Activated naive CD4-positive, alpha-beta T cell treated with anti-CD3 and anti-CD28 coated beads, Interleukin-2, amount 50 U/mL, for 72 hours (primary cell): ENCODE results near the gene MTG2. TPM values are rescaled to one million over a fixed set of nuclear protein-coding genes. Genes with fewer than 3 reads are reported as not detected.

ENCODE experiments used
- ATAC-seq, 2 donors: fragments of 150-1000 bp; cut with Tn5 transposase; 2 replicates each; pipeline ENCODE4 v1.10.0; 2021; ENCODE audit warnings: mild to moderate bottlenecking in 2 of 2, moderate library complexity in 2 of 2
- DNase-seq, 2 donors: peaks; one replicate each; pipeline ENCODE4 v3.0.0; 2021 to 2022; ENCODE audit warnings: low spot score in 2 of 2
- H3K27ac Mint-ChIP-seq, 2 donors: one replicate each; pipeline ENCODE4 v1.8.0; 2022; ENCODE audit warnings: mild to moderate bottlenecking in 2 of 2, mixed read lengths in 2 of 2
- H3K36me3 Mint-ChIP-seq, 2 donors: one replicate each; pipeline ENCODE4 v1.8.0; 2022; ENCODE audit warnings: mixed read lengths in 2 of 2
- H3K9me3 Mint-ChIP-seq, 2 donors: one replicate each; pipeline ENCODE4 v1.8.0; 2022; ENCODE audit warnings: mixed read lengths in 2 of 2
- total RNA-seq, 2 donors: library from RNA; stranded (reverse); gene quantifications; one replicate each; pipeline ENCODE4 v1.2.3, GENCODE V29; 2022

The MTG2 gene
- total RNA-seq, 2 donors from 2014 or later, result 33.9 to 39.5 TPM

DNA sequence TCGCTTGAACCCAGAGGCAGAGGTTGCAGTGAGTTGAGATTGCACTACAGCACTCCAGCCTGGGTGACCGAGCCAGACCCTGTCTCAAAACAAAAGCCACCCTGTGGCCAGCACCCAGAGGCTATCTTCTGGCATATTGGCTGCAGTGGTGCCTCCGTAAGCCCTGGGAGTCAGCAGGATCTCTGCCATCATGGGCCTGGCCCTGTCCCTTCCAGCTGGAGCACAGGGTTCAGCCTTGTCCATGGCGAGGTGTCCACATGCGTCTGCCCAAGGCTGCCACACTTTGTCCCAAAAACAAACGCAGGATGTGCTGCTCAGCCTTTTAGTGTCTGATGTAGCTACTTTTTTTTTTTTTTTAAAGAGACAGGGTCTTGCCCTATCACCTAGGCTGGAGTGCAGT lies 15.4 kb upstream of the MTG2 start:
- ATAC-seq (no peak), DNase-seq (no peak)
- no peak overlapping the region for H3K27ac Mint-ChIP-seq
- H3K9me3 Mint-ChIP-seq, result no peaks in the 10 kb centered on the region
- H3K36me3 Mint-ChIP-seq, result no peaks in the 10 kb centered on the region

DNA sequence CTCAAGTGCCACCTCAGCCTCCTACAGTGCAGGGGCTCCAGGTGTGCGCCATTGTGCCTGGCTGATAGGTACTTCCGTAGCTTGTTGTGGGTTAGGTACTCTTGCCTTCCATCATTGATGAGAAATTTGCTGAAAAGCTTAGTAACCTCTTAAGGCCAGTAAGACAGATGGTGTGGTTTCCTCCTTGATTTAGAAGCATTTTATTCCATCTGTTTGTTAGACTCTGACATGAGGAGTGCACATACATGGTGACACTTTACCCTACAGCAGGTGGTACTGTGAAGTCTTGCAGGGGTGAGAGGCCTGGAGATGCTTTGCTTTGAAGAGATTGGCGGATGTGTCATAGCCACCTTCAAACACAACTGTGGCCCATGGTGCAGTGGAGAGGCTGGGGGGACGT lies 14.8 kb upstream of the MTG2 start:
- no peaks in the 10 kb centered on the region for H3K9me3 Mint-ChIP-seq
- no peak for ATAC-seq
- H3K36me3 Mint-ChIP-seq, result no peaks in the 10 kb centered on the region
- peak overlapping the region in 1 of 2 donors; percentile 6 for H3K27ac Mint-ChIP-seq
- DNase-seq, result no peak

DNA sequence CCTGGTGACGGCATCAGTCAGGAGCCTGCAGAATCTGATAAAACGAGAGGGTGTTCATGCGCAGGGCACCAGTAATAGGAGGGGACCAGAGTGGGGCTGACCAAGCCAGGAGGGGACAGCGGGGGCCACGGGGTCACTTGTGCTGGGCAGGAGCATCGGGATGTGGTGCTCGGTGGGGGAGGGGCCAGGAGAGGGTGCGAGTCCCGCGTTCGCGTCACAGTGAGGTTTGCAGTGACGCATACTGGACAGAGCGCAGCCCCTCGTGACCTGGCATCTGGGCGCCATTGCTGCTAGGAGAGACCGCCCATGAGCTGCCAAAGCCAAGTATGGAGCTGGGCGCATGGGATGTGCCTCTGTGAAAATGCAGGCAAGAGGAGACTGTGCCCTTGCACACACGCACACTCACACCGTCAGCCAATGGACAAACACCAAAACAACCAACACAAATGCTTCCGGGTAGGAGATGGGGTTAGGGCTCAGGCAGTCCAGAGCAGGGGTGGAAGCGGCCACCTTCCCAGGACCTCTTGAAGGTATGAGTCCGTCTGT lies 13.9 kb upstream of the MTG2 start:
- H3K27ac Mint-ChIP-seq, result peak overlapping the region in 1 of 2 donors; percentile 6
- H3K9me3 Mint-ChIP-seq, result no peaks in the 10 kb centered on the region
- no peak for DNase-seq
- ATAC-seq, result no peak
- no peaks in the 10 kb centered on the region for H3K36me3 Mint-ChIP-seq

DNA sequence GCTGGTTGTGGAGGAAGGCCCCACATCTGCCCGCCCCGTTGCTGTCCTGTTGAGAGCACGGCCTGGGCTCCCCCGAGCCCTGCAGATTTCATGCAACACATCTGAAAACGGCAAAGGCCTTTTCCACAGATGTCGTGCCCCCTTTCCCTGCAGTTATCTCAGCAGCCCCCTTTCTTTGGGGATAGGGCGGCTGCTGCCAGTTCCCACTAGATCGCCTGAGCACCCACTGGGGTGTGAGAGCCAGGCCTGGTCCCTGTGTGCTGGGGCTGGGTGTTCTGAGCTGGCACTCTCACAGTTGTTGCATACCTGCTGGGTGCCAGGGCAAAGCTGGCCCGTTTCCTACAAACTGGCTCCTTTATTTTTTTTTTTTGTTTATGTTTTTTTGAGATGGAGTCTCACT lies 12.3 kb upstream of the MTG2 start:
- no peak for DNase-seq
- H3K27ac Mint-ChIP-seq, result no peak overlapping the region
- H3K9me3 Mint-ChIP-seq, result no peaks in the 10 kb centered on the region
- ATAC-seq, result no peak
- H3K36me3 Mint-ChIP-seq, result no peaks in the 10 kb centered on the region

DNA sequence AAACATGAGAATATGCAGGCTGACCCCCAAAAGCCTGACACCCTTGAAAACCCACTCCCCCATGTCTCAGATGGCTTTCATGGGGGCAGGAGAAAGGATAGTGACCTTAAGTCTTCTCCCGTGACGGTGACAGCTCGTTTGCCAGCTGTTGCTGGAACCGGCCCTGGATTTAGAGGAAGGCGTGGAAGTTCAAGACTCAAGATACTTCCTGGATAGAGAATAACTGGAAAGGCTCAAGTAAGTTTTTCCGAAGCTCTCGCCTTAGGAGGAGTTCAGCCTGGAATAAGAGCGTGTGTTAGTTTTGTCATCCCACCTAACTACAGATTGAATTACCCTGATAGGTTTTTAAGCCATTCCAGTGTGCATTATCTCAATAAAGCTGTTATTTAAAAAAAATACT lies 11.6 kb upstream of the MTG2 start:
- H3K27ac Mint-ChIP-seq, result no peak overlapping the region
- DNase-seq (no peak), ATAC-seq (no peak)
- no peaks in the 10 kb centered on the region for H3K36me3 Mint-ChIP-seq
- H3K9me3 Mint-ChIP-seq, result no peaks in the 10 kb centered on the region

DNA sequence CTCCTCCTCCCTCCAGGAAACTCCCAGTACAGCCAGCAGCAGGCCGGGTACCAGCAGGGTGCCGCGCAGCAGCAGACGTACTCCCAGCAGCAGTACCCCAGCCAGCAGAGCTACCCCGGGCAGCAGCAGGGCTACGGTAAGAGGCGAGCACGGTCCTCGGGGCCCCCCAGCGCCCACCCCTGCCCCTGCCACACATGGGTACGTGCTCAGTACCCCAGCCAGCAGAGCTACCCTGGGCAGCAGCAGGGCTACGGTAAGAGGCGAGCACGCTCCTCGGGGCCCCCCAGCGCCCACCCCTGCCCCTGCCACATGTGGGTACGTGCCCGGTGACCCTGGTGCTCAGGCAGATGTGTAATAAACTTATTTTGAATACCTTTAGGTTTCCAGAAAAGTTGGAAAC lies 10.2 kb upstream of the MTG2 start:
- no peak overlapping the region for H3K27ac Mint-ChIP-seq

DNA sequence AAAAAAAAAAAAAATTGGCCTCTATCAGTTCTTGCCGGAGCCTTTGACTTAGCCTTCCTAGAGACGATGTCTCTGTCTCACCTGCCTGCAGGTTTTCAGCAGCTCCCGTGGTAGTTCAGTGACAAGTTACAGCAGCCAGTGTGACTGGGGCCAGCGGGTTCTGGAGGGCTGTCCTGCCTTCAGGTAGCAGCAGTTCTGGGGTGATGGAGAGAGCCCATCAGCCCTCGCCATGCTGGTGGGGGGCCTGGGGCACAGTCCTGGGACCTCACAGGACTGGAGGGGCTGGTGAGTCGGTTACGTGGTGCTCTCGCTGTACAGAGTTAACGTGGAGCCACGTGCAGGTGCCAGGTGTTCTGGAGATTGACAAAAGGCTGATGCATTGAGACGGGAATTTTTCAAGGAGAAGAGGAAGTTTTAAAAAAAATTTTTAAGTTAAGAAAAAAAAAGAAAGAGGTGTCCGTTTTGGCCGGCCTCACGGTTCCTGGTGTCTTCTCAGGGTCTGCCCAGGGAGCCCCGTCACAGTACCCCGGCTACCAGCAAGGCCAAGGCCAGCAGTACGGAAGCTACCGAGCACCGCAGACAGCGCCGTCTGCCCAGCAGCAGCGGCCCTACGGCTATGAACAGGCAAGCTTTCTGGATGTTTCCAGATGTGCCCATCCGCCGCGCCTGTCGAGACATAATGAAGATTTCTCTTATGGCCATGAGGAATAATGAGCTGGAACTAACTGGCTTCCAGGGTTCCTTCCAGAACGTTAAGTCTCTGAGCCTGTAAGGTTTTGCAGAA lies 8.6 kb upstream of the MTG2 start:
- H3K36me3 Mint-ChIP-seq, result no peaks in the 10 kb centered on the region
- DNase-seq (no peak), ATAC-seq (no peak)
- H3K9me3 Mint-ChIP-seq, result no peaks in the 10 kb centered on the region
- H3K27ac Mint-ChIP-seq, result no peak overlapping the region

More for the DNA sequence above, 10.2 kb upstream of the MTG2 start:
- ATAC-seq (no peak), DNase-seq (no peak)
- no peaks in the 10 kb centered on the region for H3K36me3 Mint-ChIP-seq
- H3K9me3 Mint-ChIP-seq, result no peaks in the 10 kb centered on the region

DNA sequence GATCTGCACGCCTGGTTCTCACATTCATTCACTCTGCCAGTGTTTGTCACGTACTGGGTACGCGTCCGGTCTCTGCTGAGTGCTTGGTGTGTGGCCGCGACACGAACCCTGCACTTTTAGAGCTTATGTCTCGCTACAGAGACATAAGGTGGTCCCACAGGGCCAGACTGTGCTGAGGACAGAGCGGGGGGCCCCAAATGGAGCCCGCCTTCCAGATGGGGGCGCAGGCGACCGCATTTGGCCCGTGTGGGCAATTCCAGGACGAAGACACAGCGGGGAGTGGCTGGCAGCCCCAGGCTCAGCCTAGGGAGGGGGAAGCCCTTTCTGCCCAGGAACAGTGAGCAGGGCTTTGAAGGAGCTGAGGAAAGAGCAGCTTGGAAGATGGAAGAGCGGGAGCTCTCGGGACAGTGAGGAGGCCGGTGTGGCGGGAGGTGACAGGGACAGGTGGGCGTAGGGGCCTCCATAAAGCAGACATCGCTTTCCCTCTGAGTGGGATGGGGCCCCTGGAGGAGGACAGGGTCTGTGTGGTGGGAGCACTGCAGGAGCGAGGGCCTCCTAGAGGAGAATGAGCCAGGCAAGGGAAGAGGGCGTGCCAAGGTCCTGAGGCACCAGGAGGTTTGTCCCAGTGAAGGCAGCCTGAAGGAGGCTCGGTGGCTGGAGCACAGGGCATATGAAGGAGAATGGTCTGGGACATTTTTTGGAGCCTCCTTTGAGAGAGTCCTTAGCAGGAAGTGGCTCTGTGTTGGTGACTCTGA lies 7.8 kb upstream of the MTG2 start:
- Mint-ChIP-seq H3K36me3 (no peaks in the 10 kb centered on the region), H3K27ac (peak overlapping the region; percentile 9 to 26), H3K9me3 (no peaks in the 10 kb centered on the region)
- no peak for DNase-seq
- ATAC-seq, result no peak

DNA sequence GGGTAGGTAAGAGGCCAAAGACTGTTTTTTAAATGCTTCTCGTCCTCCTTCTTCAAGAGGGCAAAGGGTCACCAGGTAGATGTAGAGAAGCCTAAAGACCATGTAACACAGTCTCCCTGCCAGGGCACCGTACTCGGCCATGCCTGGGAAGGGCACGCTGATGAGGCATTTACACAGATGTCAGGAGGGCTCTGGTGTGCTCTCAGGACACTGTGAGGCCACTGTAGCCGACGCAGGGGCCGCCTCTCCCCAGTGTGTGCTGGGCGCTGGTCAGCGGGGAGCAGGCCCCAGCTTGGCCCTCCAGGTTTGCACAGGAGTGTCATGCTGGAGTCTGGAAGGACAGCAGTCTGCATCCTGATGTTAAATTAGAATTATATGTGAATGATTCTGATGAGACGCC lies 7.1 kb upstream of the MTG2 start:
- no peak for DNase-seq
- no peak for ATAC-seq
- H3K27ac Mint-ChIP-seq, result peak overlapping the region in 1 of 2 donors; percentile 9
- no peaks in the 10 kb centered on the region for H3K36me3 Mint-ChIP-seq
- no peaks in the 10 kb centered on the region for H3K9me3 Mint-ChIP-seq

DNA sequence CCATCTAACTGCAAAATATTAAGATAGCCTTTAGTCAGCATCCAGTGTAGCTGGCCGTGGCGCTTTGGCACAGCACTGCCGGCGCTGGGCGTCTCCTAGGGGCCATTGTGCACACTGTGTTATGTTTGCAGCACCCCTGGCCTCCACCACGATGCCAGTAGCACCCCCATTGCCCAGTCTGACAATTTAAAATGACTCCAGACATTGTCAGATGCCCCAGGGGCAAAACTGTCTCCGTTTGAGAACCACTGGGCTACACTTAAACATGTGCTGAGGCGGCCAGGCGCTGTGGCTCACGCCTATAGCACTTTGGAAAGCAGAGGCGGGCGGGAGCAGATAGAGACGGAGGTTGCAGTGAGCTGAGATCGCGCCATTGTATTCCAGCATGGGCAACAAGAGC lies 6.0 kb upstream of the MTG2 start:
- DNase-seq, result no peak
- no peaks in the 10 kb centered on the region for H3K9me3 Mint-ChIP-seq
- no peak for ATAC-seq
- H3K36me3 Mint-ChIP-seq, result peaks cover 0 to 3% of the 10 kb centered on the region in 2 donors
- H3K27ac Mint-ChIP-seq, result peak overlapping the region in 1 of 2 donors; percentile 46

DNA sequence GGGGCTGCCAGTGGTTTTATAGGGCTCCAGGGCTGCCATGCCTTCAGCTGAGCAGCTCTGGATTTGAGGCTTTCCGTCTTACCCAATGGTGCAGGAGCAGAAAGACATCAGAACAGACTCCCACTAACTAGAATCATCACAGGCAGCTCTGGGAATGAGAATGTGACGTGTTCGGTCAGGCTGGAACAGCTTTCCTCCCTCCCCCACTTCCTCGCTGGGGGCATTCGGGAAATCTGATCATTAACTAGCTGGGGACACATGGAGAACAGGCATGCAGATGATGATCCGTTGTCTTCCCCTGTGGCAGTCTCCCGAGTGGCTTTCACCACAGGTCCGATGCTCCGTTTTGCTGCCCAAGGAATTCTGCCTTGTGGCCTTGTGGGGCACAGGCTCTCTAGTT lies 5.5 kb upstream of the MTG2 start:
- DNase-seq, result no peak
- no peak for ATAC-seq
- peaks cover 0 to 7% of the 10 kb centered on the region in 2 donors for H3K36me3 Mint-ChIP-seq
- peak overlapping the region in 1 of 2 donors; percentile 46 for H3K27ac Mint-ChIP-seq
- no peaks in the 10 kb centered on the region for H3K9me3 Mint-ChIP-seq

DNA sequence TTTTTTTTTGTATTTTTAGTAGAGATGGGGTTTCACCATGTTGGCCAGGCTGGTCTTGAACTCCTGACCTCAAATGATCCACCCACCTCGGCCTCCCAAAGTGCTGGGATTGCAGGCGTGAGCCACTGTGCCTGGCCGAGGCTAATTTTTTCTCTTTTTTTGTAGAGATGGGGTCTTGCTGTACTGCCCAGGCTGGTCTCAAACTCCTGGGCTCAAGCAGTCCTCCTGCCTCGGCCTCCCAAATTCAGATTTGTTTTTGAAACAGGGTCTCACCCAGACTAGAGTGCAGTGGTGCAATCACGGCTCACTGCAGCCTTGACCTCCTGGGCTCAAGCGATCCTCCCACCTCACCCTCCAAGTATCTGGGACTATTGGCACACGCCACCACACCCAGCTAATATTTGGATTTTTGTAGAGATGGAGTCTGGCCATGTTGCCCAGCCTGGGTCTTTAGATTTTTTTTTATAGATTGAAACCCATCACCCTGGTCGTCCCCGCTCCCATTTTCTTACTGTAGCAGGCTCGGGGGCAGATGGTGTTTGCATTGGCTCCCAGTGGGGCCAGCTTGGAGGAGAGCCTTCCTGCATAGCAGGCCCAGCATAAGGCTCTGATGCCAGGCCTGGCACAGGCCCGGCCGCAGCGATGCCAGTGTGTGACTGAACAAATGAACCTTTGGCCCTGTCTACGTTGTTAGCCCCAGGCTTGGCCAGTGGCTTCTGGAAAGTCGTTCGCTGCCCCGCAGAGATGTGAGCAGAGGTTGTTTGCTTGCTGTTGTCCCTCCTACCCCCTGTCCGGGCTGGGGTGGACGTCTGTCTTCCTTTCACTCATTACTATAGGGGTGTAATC lies 4.3 kb upstream of the MTG2 start:
- no peak for ATAC-seq
- Mint-ChIP-seq H3K9me3 (no peaks in the 10 kb centered on the region), H3K36me3 (peaks cover 0 to 8% of the 10 kb centered on the region in 2 donors), H3K27ac (no peak overlapping the region)
- no peak for DNase-seq

DNA sequence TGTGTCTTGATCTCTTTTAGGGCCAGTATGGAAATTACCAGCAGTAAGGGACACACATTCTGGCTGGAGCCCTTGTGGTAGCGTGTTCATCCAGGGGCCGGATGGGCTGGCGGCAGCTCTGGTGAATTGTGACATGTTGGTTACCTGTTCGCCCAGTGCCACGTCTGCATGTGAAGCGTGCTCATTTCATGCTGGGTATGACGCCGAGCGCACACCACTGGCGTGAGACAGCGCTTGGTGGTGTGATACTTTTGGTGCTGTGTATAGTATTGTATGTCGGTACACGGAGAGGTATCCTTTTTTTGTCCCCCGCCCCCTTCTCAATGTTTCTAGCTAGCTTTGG lies 3.7 kb upstream of the MTG2 start:
- H3K36me3 Mint-ChIP-seq, result peaks cover 0 to 8% of the 10 kb centered on the region in 2 donors
- no peak overlapping the region for H3K27ac Mint-ChIP-seq
- ATAC-seq (no peak), DNase-seq (no peak)
- H3K9me3 Mint-ChIP-seq, result no peaks in the 10 kb centered on the region

DNA sequence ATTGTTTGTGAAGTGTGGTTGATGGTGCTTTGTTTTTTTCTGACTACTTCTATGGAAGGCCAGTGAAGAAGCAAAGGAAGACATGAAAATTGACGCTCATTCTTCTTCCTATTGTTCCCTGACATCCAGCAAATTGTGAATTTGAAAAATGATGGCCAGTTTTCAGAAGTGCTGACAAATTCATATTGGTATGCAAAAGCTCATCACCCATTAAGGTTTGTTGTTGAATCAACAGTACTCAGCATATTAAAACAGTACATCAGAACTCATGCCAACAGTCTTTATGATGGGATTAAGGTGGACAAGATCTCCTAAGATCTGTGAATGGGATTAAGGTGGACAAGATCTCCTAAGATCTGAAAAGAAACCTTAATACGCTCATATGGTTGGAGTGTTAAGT lies 1.0 kb upstream of the MTG2 start:
- Mint-ChIP-seq H3K27ac (peak overlapping the region; percentile 90 to 91), H3K36me3 (peaks cover 0 to 8% of the 10 kb centered on the region in 2 donors), H3K9me3 (no peaks in the 10 kb centered on the region)
- no peak for DNase-seq
- ATAC-seq, result no peak

DNA sequence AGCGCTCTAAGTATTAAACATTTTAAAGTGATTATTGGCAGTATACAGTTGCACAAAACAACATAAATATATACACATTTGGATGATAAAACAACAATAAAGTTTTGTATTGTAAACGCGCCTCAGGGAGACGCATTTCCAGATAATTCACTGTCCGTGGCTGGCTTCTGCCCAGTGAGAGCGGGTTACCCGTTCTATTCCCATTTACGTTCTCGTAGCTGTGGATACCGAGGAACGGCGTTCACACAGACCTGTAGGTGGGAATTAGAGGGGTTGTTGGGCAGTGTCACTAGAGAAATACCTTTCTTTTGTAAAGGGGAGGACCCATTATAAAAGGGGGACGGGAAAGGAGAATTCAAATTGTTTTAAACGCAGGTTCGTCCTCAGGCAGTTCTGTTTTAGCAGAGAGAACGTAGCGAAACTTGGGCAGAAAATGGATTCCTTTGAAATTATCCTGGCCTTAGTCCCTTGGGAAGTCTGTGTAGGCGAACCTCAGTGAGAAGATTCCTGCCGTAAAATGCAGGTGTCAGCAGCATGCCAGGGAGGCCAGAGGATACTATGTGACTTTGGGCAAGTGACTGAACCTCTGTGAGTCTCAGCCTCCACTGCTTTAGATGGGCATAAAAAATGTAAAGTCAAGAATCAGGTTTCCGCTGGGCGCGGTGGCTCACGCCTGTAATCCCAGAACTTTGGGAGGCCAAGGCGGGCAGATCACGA lies 756 bp downstream of the MTG2 start:
- H3K27ac Mint-ChIP-seq, result peak overlapping the region; percentile 90 to 92
- no peaks in the 10 kb centered on the region for H3K9me3 Mint-ChIP-seq
- DNase-seq (no peak), ATAC-seq (no peak)
- H3K36me3 Mint-ChIP-seq, result peaks cover 0 to 8% of the 10 kb centered on the region in 2 donors

DNA sequence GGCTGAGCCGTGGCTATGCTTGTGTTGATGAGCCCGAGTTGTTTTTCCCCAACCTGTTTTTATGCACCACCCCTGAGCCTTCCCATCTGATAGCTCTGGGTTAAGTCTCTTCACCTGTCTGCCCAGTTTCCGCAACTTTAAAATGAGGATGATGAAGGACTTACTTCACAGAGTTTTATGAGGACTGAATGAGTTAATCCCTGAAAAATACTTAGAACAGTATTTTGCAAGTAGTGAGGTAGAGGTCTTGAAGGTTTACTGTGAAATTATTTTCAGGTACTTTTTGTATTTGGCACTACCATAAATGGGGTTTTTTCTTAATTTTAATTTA lies 3.2 kb downstream of the MTG2 start:
- DNase-seq (no peak), ATAC-seq (no peak)
- H3K36me3 Mint-ChIP-seq, result peaks cover 5 to 8% of the 10 kb centered on the region in 2 donors
- no peaks in the 10 kb centered on the region for H3K9me3 Mint-ChIP-seq
- H3K27ac Mint-ChIP-seq, result no peak overlapping the region
